ENCODE measurements around the gene RASA4.
"Not testable (repeated sequence)": the region's sequence is repeated elsewhere in the genome, so short reads cannot be mapped to it uniquely, and the experiment has no call there.

Gene RASA4

DNA sequence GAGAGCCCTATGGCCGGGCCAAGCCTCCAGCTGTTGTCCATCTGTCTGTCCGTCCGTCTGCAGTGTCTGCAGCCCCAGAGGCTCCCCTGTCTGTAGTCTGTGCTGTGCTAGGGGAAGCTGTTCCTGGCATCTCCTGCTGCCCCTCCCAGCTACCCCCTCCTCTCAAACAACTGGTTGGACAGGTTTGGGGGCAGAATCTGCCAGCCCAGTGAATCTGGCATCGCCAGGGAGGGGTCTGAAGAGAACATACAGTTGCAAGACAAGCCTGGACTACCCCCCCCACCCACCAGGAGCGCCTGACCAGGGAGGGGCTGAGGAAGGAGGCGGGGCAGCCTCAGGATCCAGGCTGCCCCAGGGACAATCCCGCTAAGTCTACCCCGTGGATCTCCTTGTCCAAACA, 73.0 kb downstream of the RASA4 start, which contains the start of gene UPK3BL2:
UPK3BL2 (minus strand) TSS at position 101 of the 400 bp plus-strand sequence; CDS start at position 41, 60 bp downstream.
- DNase-seq (ENCODE audit: low spot score), result not testable (repeated sequence)

DNA sequence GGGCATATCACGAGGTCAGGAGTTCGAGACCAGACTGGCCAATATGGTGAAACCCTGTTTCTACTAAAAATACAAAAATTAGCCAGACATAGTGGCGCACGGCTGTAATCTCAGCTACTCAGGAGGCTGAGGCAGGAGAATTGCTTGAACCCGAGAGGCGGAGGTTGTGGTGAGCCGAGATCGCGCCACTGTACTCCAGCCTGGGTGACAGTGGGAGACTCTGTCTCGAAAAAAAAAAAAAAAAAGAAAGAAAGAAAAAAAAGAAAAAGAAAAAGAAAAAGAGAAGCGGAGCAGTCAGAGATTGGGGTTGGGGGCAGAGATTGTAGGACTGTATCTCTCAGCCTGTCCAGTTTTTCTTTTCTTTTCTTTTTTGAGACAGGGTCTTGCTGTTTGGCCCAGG, 73.8 kb downstream of the RASA4 start:
- DNase-seq (ENCODE audit: low spot score), result not testable (repeated sequence)

DNA sequence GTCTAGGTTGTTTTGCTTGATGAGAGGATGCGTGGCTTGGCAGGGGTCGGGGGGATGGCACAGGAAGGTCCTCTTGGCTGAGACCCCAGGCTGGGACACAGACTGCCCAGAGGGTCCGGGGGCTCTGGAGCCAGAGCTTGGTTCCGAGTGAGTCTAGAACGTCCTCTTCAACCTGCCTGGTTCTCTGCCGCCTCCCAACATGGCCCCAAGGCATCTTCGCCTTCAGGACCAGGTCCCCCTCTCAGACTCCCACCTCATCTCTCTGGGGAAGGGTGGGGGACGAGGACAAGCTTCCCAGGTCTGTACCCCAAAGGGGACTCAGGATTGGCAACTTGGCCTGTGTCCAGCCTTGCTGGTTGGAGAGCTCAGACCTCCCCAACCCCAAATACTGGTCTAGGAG, 74.5 kb downstream of the RASA4 start:
- DNase-seq (ENCODE audit: low spot score), result not testable (repeated sequence)

DNA sequence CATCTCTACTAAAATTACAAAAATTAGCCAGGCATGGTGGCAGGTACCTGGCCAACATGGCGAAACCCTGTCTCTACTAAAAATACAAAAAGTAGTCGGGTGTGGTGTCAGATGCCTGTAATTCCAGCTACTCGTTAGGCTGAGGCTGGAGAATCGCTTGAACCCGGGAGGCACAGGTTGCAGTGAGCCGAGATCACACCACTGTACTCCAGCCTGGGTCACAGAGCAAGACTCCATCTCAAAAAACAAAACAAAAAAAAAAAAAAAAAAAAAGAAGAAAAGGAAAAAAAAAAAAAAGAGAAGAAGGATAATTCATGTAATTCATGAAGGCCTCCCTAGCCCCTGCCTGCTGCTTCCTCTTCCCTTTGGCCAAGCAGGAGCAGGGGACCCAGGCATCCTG, 76.0 kb downstream of the RASA4 start:
- DNase-seq (ENCODE audit: low spot score), result not testable (repeated sequence)

DNA sequence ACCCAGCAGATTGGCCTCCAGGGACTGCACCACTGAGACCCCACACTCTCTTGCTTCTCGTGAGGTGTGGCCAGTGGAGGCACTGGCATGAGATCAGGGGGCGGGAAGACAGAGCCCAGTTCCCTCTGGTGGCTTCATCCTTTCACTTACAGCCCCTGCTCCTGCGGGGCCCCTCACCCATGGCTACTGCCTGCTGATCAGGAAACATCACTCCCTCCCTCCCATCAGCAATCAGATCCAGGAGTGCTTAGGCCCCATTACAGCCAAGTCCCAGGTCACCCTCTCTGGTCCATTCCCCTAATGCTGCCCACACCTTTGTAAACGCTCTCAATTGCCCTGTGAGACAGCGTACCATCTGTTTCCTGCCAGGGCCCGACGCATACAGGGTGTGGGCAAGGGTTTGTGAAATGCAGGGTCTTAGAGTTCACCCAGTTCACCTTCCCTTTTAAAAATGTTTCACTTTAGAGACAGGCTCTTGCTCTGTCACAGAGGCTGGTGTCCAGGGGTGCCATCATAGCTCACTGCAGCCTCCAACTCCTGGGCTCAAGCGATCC, 81.4 kb downstream of the RASA4 start:
- DNase-seq (ENCODE audit: low spot score), result not testable (repeated sequence)

DNA sequence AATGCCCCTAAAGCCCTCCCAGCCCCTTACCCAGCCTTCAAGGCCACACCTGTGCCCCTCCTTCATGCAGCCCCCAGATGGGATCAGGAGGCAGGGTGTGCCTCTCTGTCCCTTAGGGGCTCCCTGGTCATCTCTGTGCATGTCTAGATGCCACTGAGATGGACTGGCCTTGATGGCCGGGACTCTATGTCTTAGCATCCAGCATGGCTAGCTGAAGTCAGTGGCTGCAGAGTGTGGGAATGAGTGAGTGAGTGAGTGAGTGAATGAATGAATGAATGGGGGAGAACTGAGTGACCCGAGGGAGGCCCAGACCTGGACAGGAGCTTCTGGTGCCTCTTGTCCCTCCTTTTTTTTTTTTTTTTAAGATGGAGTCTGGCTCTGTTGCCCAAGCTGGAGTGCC, 84.4 kb downstream of the RASA4 start:
- not testable (repeated sequence) for DNase-seq (ENCODE audit: low spot score)

DNA sequence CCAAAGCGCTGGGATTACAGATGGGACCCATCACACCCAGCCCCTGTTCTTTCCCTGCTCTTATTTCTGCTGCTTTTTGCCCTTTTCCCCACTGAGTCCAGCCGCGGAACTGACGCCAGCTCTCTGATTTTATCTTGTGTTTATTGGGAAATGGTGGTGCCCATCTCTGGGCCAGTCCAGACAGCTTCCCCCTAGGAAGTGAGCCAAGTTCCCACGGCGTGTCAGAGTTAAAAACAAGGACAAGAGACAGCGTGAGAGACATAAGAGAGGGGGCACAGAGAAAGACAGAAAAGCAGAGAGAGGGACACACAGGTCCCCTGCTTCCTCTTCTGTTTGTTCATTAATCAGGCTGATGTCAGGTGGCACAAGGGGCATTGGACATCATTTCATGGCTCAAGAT, 85.0 kb downstream of the RASA4 start:
- not testable (repeated sequence) for DNase-seq (ENCODE audit: low spot score)

DNA sequence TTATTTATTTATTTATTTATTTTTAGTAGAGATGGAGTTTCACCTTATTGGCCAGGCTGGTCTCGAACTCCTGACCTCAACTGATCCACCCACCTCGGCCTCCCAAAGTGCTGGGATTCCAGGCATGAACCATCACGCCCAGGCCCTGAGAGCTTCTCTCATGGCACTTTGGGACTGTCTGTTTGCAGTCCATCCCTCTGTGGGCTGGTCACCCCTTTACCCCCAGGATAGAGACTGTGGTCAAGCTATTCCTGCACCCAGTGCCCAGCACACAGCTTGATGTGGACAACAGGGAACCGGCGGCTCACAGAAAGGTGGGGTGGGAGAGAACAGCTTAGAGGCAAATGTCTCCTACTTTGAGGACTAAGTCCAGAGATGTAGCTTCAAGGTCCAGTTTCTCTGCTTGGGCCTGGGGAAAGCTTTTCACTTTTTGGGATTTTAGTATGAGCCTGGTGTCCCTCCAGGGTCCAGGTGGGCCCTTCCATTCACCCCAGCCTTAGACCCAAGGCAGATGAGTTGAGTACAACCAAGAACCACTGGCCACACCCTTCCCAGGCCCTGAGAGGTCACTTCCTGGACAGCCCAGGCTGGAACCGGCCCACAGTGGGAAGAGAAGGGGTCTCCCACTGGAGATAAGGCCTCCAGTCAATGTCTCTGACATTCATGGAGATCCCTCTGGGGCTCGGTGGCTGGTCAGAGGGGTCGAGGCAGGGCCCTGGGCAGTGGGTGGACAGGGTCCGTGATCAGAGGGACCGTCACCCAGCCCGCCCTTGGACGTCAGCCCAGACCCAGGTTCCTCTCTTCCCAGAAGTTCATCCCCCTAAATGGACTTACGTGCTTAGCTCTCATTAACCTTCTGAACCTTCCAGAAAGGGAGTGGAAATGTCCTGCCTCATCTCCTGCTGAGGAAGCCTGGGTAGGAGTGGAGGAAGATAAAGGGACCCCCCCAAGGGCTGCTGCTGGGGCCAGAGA, 88.4 kb downstream of the RASA4 start:
- not testable (repeated sequence) for DNase-seq (ENCODE audit: low spot score)

DNA sequence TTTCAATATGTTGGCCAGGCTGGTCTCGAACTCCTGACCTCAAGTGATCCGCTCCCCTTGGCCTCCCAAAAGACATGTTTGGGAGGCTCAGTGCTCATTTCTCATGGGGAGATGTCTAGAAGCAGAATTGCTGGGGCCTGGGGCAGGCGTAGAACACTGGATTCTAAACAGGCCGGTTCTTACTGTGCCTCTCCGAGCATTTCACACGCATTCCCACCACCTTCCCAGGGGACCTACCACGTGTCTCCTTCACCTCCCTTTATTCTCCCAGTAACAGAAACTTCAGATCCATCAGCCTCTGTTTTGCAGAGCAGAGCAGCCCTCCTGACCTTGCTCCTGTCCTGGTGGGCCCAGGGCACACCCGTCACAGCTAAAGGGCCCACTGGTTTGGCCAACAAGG, 89.4 kb downstream of the RASA4 start:
- DNase-seq (ENCODE audit: low spot score), result not testable (repeated sequence)

DNA sequence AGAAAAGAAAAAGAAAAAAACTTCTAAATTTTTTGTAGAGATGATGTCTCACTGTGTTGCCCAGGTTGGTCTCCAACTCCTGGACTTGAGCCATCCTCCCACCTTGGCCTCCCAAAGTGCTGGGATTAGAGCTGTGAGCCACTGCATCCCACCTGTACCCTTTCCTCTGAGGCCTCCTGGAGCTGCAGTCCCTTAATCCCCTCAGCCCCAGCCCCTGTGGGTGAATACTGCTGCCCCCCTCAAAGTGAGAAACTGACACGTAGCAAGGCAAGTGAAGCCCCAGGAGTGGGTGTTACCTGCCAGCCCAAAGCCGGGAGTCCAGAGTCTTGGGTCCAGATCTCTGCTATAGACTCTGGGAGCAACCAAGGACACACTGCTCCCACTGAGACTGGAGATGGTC, 91.8 kb downstream of the RASA4 start:
- DNase-seq (ENCODE audit: low spot score), result not testable (repeated sequence)
